Activated T-cell treated with anti-CD3 and anti-CD28 coated beads, Interleukin-2, amount 50 U/mL, for 4 hours (primary cell): Measurements from ENCODE around the gene SH3GL2. TPM values are rescaled to one million over a fixed set of nuclear protein-coding genes. Genes with fewer than 3 reads are reported as not detected.

Experiments
- ATAC-seq, 2 donors: fragments of 200-7000 bp; cut with Tn5 transposase; one replicate each; pipeline ENCODE4 v1.10.0; 2021
- DNase-seq: peaks from one replicate; pipeline ENCODE4 v3.0.0-alpha.2; 2020
- H3K27me3 Mint-ChIP-seq: one replicate; pipeline ENCODE4 v1.8.0; 2021; ENCODE audit warnings: low read depth, mixed read lengths
- H3K36me3 Mint-ChIP-seq: one replicate; pipeline ENCODE4 v1.8.0; 2022; ENCODE audit warnings: mixed read lengths; ENCODE audit not compliant: insufficient read depth
- H3K4me1 Mint-ChIP-seq: one replicate; pipeline ENCODE4 v1.8.0; 2021; ENCODE audit warnings: low read depth, mixed read lengths
- H3K4me3 Mint-ChIP-seq: one replicate; pipeline ENCODE4 v1.8.0; 2021; ENCODE audit warnings: mild to moderate bottlenecking, moderate library complexity, mixed read lengths
- H3K9me3 Mint-ChIP-seq: one replicate; pipeline ENCODE4 v1.8.0; 2021; ENCODE audit warnings: mixed read lengths
- total RNA-seq, 3 donors: library from RNA; stranded (reverse); gene quantifications; one replicate each; pipeline ENCODE4 v1.2.1, GENCODE V29; 2021

Gene SH3GL2
- total RNA-seq, 3 donors from 2014 or later: not detected

DNA sequence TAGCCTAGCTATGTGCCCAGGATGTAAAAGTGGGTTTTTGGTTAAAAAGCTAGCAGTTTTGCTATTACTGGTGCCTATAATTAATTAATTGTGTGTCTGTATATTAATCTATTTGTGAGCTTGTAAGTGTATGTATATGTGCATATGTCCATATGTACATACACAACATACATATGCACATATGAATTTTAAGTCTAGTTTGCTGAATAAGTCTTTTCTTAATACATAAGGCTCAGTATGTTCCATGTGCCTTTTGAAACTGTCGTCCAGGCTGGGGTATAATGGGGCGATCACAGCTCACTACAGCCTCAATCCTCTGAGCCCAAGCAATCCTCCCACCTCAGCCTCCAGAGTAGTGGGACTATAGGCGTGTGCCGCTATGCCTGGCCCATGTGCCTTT lies 10.1 kb downstream of the SH3GL2 start:
- Mint-ChIP-seq H3K9me3 (peaks cover 8% of the 10 kb centered on the region), H3K27me3 (no peaks in the 10 kb centered on the region), H3K4me1 (no peaks in the 10 kb centered on the region), H3K36me3 (no peaks in the 10 kb centered on the region), H3K4me3 (no peak overlapping the region)
- DNase-seq (no peak), ATAC-seq (no peak)

DNA sequence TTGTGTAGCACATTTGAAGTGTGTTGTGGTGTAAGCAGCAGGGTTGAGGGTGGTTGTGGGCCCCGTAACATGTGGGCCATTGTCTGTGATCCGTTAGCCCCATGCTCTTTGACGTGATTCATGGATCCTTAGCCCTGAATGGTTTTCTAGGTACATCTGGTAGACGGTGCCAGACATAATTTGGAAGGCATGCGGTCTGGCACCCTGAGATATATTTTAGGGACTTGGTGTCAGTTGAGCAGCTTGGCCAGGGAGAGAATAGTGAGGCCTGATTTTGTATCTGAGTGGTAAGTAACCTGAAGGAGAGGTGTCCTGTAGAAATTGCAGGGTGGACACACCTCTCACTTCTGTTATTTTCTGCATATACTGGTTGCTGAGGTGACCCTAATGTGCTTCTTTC lies 10.9 kb downstream of the SH3GL2 start:
- no peaks in the 10 kb centered on the region for H3K36me3 Mint-ChIP-seq
- no peak overlapping the region for H3K4me3 Mint-ChIP-seq
- no peak for ATAC-seq
- no peaks in the 10 kb centered on the region for H3K4me1 Mint-ChIP-seq
- no peaks in the 10 kb centered on the region for H3K27me3 Mint-ChIP-seq
- no peak for DNase-seq
- H3K9me3 Mint-ChIP-seq: peaks cover 8% of the 10 kb centered on the region

DNA sequence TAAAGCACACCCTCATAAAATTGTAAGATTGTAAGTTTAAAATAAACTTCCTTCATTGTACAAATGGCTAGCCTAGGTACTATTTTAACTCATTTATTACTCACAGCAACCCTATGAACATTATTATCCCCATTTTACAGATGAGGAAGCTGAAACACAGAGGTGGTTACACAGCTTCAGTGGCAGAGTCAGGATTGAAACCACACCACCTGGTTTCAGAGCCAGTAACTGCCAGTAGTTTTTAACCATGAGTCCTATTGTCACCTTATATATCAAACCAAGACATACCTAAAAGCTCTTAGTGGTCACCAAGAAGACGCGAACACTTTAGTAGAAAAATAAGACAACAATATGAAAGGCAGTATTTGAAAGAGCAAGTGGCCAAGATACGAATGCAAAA lies 16.1 kb downstream of the SH3GL2 start:
- Mint-ChIP-seq H3K4me3 (no peak overlapping the region), H3K9me3 (no peaks in the 10 kb centered on the region), H3K27me3 (no peaks in the 10 kb centered on the region), H3K4me1 (no peaks in the 10 kb centered on the region), H3K36me3 (no peaks in the 10 kb centered on the region)
- no peak for DNase-seq
- ATAC-seq: no peak

DNA sequence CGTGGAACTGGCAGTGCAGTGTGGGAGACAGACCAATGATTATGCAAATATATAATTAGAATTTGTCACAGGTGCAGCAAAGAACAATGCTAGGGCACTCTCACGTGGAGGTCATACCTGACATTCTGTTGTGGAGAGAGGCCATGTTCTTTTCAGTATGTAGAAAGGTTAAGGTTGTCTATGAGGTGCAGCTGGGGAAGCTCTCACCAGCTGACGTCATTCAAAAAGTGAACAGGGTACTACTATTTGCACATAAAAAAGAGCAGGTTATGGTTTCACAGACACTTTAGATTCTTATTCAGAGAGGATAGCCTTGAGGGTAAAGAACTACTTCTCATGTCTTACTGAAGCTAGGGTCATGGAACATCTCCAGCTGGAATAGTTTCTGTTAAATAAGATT lies 19.1 kb downstream of the SH3GL2 start:
- peaks cover 3% of the 10 kb centered on the region for H3K9me3 Mint-ChIP-seq
- H3K4me3 Mint-ChIP-seq: no peak overlapping the region
- no peaks in the 10 kb centered on the region for H3K27me3 Mint-ChIP-seq

DNA sequence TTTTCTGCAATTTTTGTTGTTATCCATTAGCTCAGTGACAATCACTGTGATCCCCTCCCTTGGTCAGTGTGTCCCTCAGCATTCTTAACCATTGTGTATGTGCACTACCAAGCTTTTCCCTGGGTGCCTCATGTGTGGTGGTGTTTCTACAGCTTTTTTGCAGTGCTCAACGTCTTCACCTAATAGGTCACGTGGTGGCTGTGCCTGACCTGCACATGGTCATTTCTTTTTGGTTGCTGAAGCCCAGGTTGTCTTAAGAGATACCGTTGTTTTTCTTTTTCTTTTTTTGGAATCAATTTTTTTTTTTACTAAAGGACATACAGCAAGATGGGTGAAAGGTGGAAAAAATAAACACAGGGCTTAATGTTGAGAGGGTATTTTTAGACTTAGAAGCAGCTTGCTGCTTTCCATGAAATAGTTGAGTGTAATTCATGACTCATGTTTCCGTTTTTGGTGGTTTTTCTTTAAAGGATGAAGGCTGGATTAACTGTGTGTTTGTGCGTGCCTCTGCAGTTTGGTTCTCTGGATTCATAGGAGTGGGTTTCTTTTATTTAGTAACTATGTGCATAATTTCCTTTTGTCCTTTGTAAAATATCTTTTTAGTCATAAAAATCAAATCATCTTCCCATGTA lies 22.2 kb downstream of the SH3GL2 start:
- DNase-seq (no peak), ATAC-seq (no peak)
- H3K36me3 Mint-ChIP-seq: no peaks in the 10 kb centered on the region
- no peaks in the 10 kb centered on the region for H3K4me1 Mint-ChIP-seq
- no peak overlapping the region for H3K4me3 Mint-ChIP-seq
- H3K27me3 Mint-ChIP-seq: no peaks in the 10 kb centered on the region
- H3K9me3 Mint-ChIP-seq: peaks cover 9% of the 10 kb centered on the region

More for the DNA sequence above, 19.1 kb downstream of the SH3GL2 start:
- ATAC-seq (no peak), DNase-seq (no peak)
- no peaks in the 10 kb centered on the region for H3K4me1 Mint-ChIP-seq
- H3K36me3 Mint-ChIP-seq: no peaks in the 10 kb centered on the region

DNA sequence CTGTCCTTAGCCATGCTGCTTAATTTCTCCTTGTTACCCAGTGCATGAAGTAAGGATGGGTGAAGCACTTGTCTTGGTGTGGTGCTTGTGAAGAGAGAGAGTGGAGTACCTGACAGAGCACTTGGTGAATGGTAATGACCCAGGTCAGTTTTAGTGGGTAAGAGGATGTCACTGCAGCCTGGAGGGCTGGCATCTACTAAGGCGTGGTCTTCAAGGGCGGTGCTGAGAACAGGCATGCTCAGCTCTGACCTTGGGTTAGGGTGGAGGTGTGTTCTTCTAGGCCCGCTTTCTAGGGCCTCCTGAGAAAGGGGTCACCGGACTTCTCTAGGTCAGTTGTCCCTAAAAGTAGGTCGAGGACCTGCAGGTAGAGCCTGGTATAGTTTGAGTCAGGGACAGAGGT lies 25.7 kb downstream of the SH3GL2 start:
- Mint-ChIP-seq H3K9me3 (peaks cover 9% of the 10 kb centered on the region), H3K27me3 (no peaks in the 10 kb centered on the region), H3K4me3 (no peak overlapping the region), H3K36me3 (no peaks in the 10 kb centered on the region), H3K4me1 (no peaks in the 10 kb centered on the region)
- no peak for ATAC-seq
- no peak for DNase-seq

DNA sequence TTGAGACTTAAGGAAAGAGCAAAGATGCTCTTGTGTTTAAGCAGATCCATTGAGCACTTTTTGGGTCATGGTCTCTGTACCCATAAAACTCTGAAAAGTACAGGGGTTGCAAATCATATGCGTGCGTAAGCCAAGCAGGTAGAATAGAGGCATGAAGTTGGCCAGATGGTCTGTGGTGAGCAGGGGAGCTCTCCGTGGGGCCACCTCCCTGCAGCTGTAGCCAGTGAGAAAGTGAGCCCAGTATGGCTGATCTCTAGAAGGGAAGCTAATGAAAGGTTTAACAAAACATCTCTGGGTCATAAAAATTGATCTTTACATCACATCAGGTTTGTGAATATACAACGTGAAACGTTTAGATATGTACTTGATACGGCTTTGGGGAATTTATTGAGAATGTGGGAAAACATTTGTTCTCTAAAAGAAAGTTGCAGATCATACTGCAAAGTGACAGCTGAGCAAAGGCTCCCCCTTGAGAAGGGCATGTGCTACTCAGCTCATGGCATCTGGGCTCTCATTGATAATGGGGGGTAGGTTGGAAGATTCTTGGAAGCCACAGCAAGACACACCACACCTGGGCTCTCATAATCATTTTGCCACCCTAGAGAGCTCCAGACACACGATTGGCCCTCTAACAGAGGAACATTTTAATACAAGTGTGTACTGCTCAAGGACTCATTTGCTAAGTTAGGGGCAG lies 30.6 kb downstream of the SH3GL2 start:
- ATAC-seq (no peak), DNase-seq (no peak)
- no peaks in the 10 kb centered on the region for H3K4me1 Mint-ChIP-seq
- H3K4me3 Mint-ChIP-seq: no peak overlapping the region
- no peaks in the 10 kb centered on the region for H3K27me3 Mint-ChIP-seq
- H3K36me3 Mint-ChIP-seq: no peaks in the 10 kb centered on the region
- H3K9me3 Mint-ChIP-seq: peaks cover under 1% of the 10 kb centered on the region

DNA sequence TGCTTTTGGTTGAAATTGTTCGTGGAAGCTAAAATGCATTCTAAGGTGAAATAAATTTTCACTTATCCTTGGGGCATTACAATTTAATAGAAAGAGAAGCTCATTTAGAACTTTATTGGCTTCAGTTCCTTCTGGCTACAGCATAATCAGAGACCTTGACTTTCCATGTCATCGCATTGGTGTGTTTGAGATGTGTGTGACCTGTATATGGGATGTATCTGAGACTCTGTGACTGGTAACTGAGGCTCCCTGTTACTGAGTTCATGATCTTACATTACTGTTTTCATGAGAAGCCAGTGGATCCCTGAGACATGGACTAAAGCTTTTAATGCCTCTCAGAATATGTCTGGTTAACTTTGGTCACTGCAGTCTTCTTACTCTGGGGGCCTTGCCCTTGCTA lies 32.5 kb downstream of the SH3GL2 start:
- no peak for ATAC-seq
- H3K9me3 Mint-ChIP-seq: no peaks in the 10 kb centered on the region
- no peak overlapping the region for H3K4me3 Mint-ChIP-seq
- H3K27me3 Mint-ChIP-seq: no peaks in the 10 kb centered on the region
- H3K36me3 Mint-ChIP-seq: no peaks in the 10 kb centered on the region
- no peak for DNase-seq
- H3K4me1 Mint-ChIP-seq: no peaks in the 10 kb centered on the region

DNA sequence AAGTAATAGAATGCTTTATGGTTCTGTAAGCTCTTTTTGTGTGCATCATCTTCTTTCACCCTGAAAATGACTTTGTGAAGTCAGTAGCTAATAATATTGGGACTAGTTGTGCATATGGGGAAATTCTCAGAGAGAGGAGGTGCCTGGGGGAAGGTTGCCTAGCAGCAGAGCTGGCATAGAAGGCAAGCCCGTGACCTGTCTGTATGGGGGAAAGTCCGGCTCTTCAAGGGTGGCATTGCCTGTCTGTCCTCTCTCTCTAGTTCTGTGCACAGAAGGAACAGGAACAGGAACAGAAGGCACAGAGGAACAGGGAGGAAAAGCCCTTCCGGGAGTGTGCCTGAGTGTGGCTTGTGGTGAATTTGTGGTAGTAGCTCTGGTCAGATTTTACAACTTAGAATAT lies 33.1 kb downstream of the SH3GL2 start:
- no peak for ATAC-seq
- H3K36me3 Mint-ChIP-seq: no peaks in the 10 kb centered on the region
- H3K4me3 Mint-ChIP-seq: no peak overlapping the region
- no peak for DNase-seq
- H3K27me3 Mint-ChIP-seq: no peaks in the 10 kb centered on the region
- no peaks in the 10 kb centered on the region for H3K9me3 Mint-ChIP-seq
- H3K4me1 Mint-ChIP-seq: no peaks in the 10 kb centered on the region

DNA sequence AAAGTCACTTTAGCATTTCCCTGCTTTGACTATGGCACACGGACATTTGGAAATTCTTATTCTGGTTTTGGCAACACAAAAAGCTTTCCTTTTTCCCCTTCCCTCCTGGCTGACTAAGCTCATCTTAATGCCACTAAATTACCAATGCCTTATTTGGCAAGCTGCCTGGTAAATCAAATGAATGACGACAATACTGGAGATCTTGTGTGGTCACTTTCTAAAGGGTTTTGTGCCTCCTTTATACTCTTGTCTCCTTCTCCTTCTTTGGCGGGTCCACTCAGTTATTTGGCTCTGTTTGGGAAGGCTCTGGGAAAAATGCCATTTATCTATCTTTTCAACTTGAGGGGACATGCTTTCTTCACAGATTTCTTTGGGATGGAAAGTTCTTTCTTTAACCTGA lies 34.9 kb downstream of the SH3GL2 start:
- DNase-seq (no peak), ATAC-seq (no peak)
- Mint-ChIP-seq H3K36me3 (no peaks in the 10 kb centered on the region), H3K27me3 (no peaks in the 10 kb centered on the region), H3K4me1 (no peaks in the 10 kb centered on the region), H3K4me3 (no peak overlapping the region), H3K9me3 (no peaks in the 10 kb centered on the region)

DNA sequence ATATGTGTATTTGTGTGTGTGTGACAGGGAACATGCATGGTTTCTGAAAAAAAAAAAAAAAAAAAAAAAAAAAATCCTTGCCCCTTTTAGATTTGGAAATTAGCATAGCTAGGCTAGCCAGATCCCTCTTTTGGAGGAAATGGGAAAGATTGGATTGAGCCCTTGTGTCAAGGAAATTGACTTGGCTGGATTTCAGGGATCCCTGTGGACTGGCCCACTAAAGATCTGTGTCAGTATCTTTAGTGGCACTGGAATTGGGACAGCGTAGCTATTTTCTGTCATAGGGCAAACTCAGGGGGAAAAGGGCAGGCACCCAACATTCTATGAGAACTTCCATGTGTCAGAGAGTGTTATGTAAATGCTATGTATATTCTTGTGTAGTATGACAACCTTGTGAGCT lies 35.4 kb downstream of the SH3GL2 start:
- Mint-ChIP-seq H3K9me3 (no peaks in the 10 kb centered on the region), H3K36me3 (no peaks in the 10 kb centered on the region), H3K4me1 (no peaks in the 10 kb centered on the region), H3K27me3 (no peaks in the 10 kb centered on the region), H3K4me3 (no peak overlapping the region)
- DNase-seq (no peak), ATAC-seq (no peak)

DNA sequence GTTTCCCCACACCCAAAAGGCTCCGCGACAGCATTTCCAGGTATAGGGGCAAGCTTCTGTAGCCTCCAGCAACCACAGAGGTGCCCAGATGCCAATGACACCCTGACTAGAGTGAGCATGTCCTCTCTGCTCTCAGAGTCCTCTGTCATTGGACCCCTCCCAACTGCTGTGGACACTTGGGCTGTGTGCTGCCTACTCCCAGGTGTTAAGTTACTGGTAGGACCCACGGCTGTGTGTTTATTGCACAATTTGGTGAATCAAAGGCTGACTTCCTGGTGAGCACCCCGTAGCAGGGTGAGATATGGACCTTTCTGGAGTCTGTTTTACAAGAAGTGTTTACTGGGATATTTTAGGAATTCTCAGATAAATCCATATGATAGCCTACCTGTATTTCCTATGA lies 36.0 kb downstream of the SH3GL2 start:
- Mint-ChIP-seq H3K4me1 (no peaks in the 10 kb centered on the region), H3K4me3 (no peak overlapping the region), H3K27me3 (no peaks in the 10 kb centered on the region), H3K9me3 (no peaks in the 10 kb centered on the region), H3K36me3 (no peaks in the 10 kb centered on the region)
- DNase-seq (no peak), ATAC-seq (no peak)

DNA sequence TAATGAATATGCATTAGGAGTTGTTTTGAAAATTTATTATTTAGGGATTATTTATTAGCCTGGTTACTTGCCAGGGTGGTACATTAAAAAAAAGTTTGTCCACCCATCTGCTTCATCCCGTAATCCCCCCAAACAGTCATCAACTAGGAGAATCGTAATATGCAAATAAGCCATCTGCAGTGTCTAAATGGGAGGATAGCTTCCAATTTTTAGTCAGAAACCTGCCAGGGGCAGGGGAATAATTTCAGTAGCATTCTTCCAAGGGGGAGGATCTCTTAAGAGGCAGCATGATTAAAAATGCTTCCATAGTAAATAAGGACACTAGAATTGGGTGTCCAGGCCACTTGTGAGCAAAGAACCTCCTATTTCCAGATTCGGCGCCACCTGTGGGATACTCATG lies 43.3 kb downstream of the SH3GL2 start:
- H3K9me3 Mint-ChIP-seq: no peaks in the 10 kb centered on the region
- H3K4me1 Mint-ChIP-seq: no peaks in the 10 kb centered on the region
- DNase-seq: no peak
- no peak for ATAC-seq
- H3K36me3 Mint-ChIP-seq: no peaks in the 10 kb centered on the region
- no peaks in the 10 kb centered on the region for H3K27me3 Mint-ChIP-seq
- H3K4me3 Mint-ChIP-seq: no peak overlapping the region

DNA sequence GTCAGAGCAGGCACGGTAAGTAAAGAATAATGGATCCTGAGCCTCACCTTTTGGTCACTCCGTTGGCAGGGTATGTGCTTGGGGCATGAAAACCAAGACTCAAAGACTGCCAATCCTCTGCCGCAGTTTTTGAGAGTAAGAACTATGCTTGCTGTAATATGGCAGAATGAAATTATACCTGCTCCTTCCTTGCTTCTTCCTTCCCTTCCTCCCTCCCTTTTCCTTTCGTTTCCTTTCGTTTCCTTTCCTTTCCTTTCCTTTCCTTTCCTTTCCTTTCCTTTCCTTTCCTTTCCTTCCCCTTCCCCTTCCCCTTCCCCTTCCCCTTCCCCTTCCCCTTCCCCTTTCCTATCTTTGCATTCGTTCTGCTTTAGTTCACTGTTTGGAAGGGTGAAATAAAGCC lies 43.9 kb downstream of the SH3GL2 start:
- Mint-ChIP-seq H3K36me3 (no peaks in the 10 kb centered on the region), H3K4me3 (no peak overlapping the region), H3K9me3 (no peaks in the 10 kb centered on the region), H3K27me3 (no peaks in the 10 kb centered on the region), H3K4me1 (no peaks in the 10 kb centered on the region)
- no peak for DNase-seq
- no peak for ATAC-seq

DNA sequence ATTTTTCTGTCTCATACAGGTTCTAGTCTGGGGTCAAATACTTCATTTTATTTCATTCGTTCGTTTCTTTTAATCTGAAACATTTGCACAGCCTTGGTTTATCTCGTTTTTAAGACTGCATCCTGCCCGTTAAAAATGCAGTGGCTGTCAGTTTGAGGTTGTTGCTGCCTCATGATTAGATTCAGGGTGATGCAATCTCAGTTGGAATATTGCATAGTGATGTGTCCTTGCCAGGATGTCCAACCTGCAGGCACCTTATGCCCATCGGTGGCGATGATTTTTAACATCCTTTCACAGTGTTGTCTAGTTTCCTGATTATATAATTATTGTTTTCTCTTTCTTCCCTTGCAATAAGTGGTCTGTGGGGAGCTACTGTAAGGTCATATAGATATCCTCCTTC lies 45.1 kb downstream of the SH3GL2 start:
- Mint-ChIP-seq H3K4me1 (no peaks in the 10 kb centered on the region), H3K36me3 (no peaks in the 10 kb centered on the region), H3K27me3 (no peaks in the 10 kb centered on the region), H3K4me3 (no peak overlapping the region), H3K9me3 (no peaks in the 10 kb centered on the region)
- DNase-seq: no peak
- no peak for ATAC-seq
